GM12875 (cell line): ENCODE data around the gene METTL9.
"Not testable (repeated sequence)": the region's sequence is repeated elsewhere in the genome, so short reads cannot be mapped to it uniquely, and the experiment has no call there.

Experiments
- H3K4me3 ChIP-seq: one replicate; pipeline ENCODE4 v1.5.1; 2011; ENCODE audit warnings: low read depth, low read length, control low read depth
- CTCF ChIP-seq: IDR thresholded peaks from 2 replicates; pipeline ENCODE4 v1.5.1; 2011; ENCODE audit warnings: low read depth, mild to moderate bottlenecking, control low read depth, inconsistent platforms, low read length, moderate library complexity, borderline replicate concordance; ENCODE audit not compliant: insufficient read depth

The METTL9 gene

GRCh38 chr16:21683184-21683583, 83.8 kb downstream of the METTL9 start:
- TF ChIP-seq CTCF = no peak
- no peak overlapping the region for H3K4me3 ChIP-seq

- no peak overlapping the region for H3K4me3 ChIP-seq
- TF ChIP-seq CTCF = peak; percentile 62; the same call in 1 of the 2 replicates
Measured at GRCh38 chr16:21684199-21684598, 84.8 kb downstream of the METTL9 start.

- no peak overlapping the region for H3K4me3 ChIP-seq
- no peak for TF ChIP-seq CTCF
Measured at GRCh38 chr16:21685034-21685455, 85.7 kb downstream of the METTL9 start.

- no peak for TF ChIP-seq CTCF
- H3K4me3 ChIP-seq = no peak overlapping the region
Measured at GRCh38 chr16:21689107-21689506, 89.7 kb downstream of the METTL9 start.

GRCh38 chr16:21690967-21691366, 91.6 kb downstream of the METTL9 start:
- H3K4me3 ChIP-seq = not testable (repeated sequence)

GRCh38 chr16:21694609-21695008, 95.2 kb downstream of the METTL9 start:
- no peak overlapping the region for H3K4me3 ChIP-seq
- TF ChIP-seq CTCF = no peak

GRCh38 chr16:21697032-21697431, 97.7 kb downstream of the METTL9 start:
- no peak overlapping the region for H3K4me3 ChIP-seq
- TF ChIP-seq CTCF = no peak

GRCh38 chr16:21698169-21699032, 99.0 kb downstream of the METTL9 start:
- TF ChIP-seq CTCF = no peak
- no peak overlapping the region for H3K4me3 ChIP-seq
